Activated CD8-positive, alpha-beta memory T cell treated with anti-CD3 and anti-CD28 coated beads, Interleukin-2, amount 50 U/mL, for 4 hours (primary cell): ENCODE data around the gene NATD1.
A peak's percentile ranks its signal among the peaks of the same experiment; 100 is the strongest.
"Not testable (repeated sequence)": the region's sequence is repeated elsewhere in the genome, so short reads cannot be mapped to it uniquely, and the experiment has no call there.

Experiments used
- DNase-seq: peaks from one replicate; pipeline ENCODE4 v3.0.0-alpha.2; 2020

Gene NATD1

DNA sequence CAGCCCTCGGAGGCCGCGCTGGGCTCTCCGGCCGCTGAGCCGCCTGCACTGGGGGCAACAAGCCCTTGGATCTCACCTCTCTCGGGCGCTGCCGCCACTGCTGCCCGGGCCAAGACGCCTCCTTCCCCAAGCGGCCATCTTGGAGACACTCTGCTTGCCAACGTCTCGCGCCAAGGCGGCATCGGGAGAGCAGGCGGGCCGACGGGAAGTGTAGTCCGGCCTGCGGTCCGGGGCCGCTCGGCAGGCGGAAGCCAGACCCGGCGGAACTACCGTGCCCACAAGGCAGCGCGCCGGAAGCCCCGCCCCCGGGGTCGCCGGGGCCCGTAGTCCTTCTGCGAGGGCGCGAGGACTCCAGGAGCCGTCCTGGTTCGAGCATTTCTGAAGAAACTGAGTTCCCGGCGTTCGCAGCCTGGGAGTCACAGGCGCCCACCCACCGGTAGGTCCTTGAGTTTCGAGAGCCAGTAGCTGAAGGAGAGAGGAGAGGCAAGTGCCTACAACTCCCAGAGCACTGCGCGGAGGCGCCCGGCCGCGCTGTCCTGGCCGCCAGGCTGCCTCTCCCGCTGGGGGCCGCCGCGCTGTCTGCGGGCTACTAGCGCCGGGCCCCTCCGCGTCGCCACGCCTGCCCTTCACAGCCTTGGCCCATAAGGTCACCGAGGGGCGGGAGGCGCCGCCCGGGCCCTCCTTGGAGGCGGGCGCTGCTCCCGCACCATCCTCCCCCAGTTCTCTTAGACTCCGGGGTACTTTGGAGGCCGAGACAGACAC is 39.0 kb downstream of the NATD1 start, which contains the start of gene TMEM11:
TMEM11 (minus strand) TSS at position 147 of the 762 bp plus-strand sequence; CDS start at position 138, 9 bp downstream.
- peak; percentile 96 for DNase-seq

DNA sequence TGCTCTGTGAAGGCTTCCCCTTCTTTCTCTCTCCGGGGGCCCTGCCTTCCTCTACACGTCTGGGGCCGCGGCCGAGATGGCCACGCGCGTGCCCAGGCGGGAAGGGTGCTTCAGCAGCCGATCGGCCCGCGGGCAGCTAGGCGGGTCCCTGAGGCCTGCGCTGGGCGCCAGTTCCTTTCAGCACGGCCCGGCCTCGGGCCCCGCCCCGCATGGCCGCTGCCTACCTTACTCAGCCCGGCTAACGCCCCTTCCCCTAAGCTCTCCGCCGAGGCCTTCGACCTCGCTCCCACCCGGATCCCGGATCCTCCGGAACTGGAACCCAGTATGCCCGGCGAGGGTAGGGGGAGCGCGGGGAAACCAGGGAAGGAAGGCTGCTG is 39.6 kb downstream of the NATD1 start:
- no peak for DNase-seq

DNA sequence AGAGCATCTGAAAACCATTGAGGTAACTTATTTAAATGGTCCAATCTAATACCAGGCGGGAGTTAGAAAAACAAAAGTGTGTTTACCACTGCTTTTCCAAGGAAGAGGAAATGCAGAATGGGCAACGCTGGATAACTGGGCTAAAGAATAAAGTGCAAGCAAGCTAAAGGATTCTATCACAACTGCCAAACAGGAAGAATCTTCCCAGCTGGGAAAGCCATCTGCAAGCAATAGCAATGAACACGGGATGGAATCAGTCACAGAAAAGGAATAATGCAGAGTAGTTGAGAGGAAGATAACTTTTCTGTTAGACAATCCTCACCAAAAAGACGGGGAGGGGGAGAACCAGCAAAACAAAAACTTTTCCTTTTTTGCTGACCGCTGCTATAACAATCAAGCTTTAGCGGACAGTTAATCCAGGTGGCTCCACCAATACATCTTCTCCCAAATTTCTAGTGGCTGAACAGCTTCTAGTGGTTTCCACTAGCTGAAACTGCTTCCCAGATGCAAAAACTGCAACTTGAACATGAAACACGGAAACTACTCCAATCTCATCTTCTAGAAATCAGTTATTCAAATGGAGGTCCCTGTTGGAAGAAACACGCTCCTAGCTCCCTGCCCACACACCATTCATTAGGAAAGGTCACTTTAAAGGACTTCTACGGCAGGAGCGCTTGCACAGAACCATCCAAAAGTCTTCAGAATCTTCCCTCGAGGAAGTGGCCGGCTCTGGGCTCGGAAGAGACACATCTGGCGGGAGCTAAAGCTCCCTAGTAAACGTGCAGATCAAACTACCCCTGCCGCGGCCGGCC is 40.2 kb downstream of the NATD1 start:
- DNase-seq = no peak

DNA sequence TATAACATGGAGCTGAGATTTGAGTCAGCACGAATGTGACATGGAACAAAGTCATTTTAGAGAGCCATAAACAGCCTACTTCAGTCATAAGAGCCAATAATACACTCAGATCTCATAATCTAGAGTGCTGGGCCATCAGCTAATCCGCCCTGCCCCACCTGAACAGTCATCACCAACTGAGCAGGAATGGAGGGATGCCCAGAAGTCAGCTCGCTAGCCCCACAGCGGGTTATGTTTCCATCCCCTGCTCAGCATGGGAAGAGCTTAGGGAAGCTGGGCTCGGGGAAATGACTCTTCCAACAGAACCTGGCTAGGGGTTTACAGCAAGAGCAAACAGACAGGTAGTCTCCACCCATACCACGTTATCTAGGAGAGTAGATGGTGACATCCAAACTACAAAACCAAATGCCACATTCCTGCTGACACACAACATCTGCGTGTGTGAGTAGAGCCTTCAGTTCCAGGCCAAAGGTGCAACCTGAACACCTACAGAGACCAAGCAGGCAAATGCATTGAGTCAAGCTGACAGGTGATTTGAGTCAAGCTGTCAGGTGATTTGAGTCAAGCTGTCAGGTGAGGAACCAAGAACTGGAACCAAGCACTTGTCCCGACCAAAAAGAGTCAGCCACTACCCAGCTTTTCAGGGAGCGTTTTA is 41.3 kb downstream of the NATD1 start:
- no peak for DNase-seq

DNA sequence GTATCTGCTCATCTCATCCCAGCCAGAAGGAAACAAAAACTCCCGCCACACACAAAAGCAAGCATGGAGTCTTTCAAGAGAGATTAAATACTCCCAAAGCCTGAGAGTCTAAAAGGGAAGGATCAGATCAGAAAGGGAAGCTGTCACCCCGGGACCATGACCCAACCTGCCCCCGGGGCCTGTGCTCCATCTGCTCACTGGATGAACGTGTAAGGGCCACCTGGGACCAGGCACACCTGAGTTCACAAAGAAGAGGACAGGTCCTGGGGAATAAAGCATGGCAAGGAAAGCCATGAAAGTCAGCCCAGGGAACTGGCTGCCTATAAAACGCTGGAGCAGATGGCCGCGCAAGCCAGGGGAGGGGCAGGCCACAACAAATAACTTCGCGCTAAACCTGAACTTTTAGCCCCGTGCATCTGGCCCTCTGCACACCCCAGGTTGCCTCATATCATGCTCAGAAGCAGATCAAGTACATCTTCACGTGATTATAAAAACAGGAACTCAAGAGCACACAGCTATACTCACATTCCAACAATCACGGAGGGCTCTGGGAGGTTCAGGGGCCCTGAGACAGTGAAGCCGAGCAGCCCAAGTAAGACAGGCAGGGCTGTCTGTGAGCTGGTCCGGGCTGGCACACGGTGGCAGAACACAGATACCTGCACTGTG is 42.7 kb downstream of the NATD1 start:
- no peak for DNase-seq

DNA sequence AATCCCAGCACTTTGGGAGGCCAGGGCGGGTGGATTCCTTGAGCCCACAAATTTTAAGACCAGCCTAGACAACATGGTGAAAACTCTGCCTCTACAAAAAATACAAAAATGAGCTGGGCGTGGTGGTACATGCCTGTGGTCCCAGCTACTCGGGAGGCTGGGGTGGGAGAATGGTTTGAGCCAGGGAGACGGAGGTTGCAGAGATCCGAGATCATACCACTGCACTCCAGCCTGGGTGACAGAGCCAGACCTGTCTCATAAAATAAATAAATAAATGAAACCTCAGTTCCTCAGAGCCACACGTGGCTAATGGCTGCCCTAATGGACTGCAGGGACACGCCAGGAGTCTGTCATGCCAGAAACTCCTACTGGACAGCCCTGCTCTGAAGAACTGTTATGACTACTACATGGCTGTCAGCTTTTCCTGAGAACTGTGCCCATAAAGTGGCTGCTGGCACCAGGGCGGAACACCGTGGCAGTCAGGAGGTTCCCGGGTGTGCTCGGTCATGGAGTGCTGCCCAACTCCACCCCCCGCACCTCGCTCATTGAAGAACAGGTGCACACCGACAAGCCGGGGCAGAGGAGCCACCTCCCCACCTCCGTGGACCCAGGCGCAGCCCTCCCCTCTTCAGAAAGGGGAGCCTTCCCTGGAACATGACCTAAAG is 43.6 kb downstream of the NATD1 start:
- no peak for DNase-seq

DNA sequence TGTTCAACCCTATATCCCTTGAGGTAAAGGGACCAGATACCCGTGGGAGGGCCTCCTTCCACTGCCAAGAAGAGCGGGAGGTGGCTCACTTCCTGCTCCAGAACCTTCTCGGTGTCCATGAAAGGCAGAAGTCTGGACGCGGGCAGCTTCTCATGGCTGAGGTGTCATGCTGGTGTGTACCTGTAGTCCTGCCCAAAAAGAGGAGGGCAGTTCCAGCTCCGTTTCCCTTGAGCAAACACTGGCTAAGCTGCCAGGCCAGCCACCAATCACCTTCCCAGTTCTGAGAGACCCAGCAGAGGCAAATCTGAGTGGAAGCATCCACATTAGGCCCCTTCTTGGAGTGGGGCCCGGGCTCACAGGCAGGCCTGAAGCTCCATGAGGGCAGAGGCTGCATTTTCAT is 44.9 kb downstream of the NATD1 start:
- DNase-seq = no peak

DNA sequence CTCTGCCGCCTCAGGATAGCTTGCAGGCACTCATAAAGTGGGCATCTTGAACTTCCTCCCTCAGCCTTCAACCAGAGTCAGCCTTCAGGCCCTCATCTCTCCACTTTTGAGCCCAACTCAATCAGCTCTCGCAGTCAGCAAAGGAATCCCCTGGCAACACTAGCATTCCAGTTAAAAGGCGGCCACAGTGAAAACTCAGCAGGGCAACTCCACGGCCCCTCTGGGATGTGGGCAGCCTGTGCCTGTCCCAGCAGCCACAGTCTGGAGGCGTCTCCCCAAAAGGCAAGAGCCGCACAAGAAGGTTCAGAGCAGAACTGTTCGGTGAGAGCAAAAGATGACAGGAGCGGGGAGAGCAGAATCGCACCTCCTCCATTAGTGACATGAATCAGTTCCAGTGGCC is 48.3 kb downstream of the NATD1 start:
- DNase-seq = no peak

DNA sequence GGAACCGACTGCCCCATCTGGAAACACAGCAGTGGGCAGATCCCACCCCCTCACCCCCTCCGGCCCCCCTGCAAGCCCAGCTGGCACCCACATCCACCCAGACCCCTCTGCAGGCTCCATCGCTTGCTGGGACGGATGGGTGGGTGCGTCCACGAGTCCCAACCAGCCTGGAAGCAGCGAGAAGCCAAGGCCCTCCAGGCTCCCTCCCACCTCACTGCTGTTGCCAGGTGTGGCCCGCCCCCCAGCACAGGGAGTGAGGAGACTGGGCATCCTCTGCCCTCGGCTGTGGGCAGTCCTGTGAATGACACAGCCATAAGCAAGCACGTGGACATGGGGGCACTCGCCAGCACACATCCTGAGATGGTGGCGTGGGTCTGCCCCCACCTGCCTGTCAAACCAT is 50.7 kb downstream of the NATD1 start:
- DNase-seq = no peak

DNA sequence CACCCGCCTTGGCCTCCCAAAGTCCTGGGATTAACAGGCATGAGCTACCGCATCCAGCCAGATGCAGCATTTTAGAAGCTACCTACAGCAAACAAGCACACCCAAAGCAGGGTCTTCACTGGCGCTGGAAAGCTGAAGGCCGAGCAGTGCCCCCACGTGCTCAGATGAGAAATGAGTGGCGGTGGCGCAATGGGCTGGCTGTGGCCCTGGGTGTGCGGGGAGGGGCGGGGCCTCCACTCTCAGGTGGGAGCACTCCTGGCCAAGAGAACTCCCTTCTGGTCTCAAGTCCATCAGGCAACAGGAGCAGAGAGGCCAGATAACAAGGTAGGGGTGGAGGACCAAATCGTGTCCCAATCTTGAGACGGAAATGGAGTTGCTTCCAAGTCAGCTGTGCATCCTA is 51.3 kb downstream of the NATD1 start:
- no peak for DNase-seq

DNA sequence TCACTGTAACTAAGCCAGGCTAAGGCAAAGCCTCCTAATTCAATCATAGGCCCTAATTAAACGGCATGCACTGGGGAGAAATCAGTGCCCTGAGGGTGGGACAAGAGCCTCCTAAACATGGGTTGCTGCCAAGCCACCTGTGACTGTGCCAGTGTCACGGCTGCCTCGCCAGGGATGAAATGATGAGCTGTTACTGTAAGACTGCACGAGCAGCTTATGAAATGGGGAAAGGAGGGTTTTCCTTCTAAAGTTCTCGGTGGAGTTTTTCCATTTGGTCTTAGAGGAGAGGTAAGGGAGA is 52.0 kb downstream of the NATD1 start:
- no peak for DNase-seq

DNA sequence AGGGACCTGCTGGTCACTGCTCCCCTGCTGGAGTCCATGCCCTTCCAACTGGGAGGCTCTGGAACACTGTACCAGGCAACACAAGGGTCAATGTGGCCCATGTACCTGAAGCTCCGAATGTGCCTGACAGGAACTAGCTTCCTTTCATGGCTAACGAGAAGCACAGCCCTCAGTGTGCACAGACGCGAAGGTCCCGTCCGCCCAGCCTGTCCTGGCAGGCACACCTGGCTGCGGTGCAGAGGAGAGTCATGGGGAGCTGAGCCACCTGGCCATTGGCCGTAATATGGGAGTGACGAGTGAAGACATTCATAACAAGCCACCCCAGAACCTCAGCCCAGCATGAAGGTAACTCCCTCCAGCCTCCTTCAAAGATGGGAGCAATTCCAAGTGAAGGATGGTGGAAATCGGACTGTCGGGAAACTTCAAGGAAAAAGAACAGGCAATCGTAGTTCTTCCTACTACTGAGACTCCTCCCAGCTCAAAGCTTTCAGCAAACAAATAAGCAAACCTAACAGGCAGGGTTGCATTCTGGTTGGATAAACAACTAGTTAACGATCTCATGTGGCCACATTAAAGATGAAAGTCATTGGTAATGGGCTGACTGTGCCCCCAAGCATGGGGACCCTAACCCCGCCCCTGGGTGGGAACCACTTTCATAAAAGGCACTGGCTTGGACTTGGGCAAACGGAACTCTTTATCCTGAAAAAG is 52.5 kb downstream of the NATD1 start:
- DNase-seq = no peak

DNA sequence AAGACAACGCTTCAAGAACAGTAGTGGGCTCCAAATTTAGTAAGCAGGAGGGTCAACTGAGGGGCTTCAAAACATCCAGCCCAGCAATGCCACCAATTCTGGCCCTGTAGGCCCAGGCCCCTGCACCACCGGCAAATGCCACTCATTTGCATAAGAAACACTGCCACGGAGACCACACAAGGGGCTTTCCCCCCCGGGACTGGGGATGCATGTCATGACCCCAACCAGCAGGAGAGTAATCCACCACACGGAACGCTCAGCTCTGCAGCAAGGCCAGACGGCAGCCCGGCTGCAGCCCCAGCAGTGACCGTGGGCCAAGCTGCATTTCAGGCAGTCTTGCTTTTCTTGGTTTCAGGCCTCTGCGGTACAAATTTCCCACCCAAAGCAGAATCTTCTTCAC is 53.4 kb downstream of the NATD1 start:
- DNase-seq = no peak

DNA sequence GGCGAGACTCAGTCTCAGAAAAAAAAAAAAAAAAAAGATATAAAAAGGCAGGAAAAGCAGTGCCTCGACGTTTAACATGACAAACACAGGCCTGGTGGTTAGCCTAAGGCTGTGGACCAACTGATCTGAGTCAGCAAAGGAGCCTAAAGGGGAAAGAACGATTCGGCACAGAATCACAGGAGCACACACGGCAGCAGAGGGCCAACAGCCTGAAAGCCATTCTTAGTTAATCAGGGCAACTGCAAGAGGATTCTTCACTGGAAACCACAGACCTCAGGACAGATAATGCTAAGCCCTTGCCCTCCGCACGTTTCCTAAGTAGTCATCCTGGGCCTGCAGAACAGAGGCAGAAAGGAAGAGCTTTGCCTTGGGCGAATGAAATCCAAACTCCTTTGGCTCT is 53.9 kb downstream of the NATD1 start:
- no peak for DNase-seq

DNA sequence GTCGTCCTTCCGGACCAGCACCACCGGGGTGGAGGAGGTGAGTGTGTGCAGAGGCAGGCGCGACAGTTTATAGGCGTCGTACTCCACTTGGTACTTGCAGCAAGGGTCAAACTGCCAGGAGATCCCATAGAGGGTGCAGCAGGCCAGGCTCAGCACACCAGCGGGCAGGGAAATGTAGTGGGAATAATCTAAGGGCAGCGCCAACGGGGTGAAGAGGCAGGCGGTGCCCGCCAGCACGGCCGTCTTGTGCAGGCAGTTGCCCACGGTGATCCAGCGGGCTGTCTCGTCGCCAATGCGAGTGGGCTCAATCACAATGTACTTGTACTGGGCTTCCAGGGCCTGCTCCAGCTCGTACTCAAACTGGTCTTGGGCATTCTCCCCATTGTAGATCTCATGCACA is 54.8 kb downstream of the NATD1 start:
- no peak for DNase-seq

DNA sequence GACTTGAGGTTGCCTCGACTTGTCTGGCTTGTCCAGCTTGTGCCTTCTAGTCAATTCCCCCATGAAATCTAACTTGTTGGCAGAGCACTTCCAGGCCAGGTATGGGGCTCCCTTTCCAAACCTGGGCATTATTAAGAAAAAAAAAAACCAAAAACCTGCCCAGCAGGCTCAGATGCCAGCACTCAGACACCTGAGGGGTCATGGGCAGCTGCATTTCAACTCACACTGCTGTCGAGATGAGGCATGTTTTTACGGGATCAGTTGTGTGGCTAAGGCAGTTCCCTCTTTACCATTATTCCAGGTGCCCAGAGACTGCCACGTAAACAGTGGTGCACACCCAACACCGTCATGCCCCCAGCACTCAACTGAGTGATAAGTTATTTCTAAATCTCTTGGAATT is 57.1 kb downstream of the NATD1 start:
- DNase-seq = no peak

DNA sequence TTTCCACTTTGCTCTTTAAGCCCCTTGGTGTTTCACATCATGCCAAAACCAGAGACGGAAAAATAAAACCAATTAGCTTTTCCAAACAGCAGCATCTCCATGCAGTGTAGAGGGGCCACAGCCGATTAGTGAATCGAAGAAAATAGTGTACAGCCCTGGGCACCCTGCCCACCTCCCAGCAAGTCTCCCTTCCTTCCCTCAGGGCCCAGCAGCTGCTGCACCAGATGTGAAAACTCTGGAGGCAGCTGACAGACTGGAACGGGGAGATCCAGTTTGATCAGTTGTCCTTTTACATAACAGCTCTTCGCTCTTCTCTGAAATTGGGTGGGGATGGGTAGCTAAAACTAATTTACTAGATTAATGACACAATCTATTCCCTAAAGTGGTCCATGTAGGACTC is 58.5 kb downstream of the NATD1 start:
- no peak for DNase-seq

DNA sequence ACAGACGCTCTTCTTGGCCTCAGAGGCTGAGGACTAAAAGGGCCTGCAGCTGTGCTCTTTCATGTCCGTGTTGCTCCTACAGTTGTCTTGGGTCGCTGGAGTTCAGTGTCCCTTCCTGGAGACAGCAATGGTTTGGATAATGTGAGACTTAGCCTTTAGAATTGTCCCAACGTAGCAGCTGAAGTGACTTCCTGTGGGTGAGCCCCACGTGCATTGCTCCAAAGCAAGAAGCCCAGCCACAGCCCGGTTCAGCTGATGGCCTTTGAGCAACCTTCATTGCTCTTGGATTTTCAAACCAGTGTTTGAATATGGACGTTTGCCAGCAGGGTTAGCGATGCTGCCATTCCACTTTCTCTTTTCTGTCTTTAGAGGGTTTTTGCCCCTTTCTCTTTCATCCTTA is 59.0 kb downstream of the NATD1 start:
- DNase-seq = no peak

DNA sequence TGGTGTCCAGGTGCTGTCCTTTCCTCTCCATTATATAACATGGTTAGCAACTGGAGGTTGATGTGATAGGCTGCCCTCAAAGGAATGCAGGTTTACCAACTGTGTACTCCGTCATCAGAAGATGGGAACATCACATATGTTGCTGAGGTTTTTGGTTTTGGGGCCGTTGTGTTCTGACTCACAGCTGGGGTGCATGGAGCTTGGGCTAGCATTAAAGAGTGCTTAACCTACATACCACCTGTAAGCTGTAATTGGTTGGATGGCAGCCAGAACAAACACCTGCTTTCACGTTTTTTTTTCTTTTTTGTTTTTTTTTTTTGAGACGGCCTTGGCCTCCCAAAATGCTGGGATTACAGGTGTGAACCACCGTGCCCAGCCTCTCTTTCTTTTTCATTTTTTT is 60.2 kb downstream of the NATD1 start:
- no peak for DNase-seq

DNA sequence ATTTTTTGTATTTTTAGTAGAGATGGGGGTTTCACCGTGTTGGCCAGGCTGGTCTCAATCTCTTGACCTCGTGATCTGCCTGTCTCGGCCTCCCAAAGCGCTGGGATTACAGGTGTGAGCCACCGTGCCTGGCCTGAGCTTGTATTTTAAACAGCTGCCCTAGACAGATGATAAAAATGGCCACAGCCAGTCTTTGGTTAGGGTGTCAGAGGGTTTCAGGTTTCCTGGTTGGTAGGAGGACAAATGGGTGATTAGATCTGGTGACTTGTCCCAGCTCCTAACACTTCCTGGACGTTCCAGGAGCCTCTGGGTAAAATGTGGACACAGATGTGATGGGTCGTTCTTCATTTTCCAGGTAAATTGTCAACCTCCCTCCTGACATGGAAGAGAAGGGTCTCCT is 60.8 kb downstream of the NATD1 start:
- DNase-seq = not testable (repeated sequence)

DNA sequence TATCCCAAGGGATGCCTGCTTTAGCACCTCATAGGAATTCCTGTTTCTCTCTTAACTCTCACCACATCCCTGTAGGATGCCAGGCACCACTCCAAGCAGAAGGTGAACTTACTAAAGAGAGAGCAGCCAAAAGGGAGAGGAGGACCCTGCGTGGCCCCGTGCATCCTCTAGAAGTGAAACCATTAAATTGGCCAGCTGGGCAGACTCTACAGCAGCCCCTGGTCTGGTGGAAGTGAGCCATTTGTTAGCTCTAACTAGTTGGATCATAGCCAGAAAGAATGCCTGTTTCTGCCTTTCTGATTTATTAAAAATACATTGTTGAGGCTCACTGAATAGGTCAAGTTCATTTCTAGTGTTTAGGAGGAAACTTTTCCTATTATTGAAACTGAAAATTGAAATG is 61.5 kb downstream of the NATD1 start:
- DNase-seq = no peak

DNA sequence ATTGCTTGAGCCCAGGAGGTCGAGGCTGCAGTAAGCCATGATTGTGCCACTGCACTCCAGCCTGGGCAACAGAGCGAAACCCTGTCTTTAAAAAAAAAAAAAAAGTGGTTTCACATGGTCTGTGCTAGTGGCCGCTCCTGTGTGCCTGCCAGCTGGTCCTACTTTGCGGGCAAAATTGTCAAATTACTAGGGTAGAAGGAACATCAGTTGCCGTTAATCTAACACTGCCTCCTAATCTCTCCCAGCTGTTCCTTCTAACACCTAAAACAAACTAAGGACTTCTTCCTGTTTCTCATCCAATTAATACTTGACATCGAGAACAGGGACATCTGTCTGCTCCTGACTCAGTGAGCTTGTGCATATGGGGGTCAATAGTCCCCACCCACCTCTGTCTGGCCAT is 63.1 kb downstream of the NATD1 start:
- DNase-seq = no peak
